K562 (cell line): Measurements from ENCODE around the gene MDC1. TPM values are rescaled to one million over a fixed set of nuclear protein-coding genes. Genes with fewer than 3 reads are reported as not detected.

Experiments
- ARID4B ChIP-seq: sonication (generic); formaldehyde crosslinking; IDR thresholded peaks from 2 replicates; pipeline ENCODE4 v1.8.0; 2022; ENCODE audit warnings: mild to moderate bottlenecking, missing genetic modification reagents
- BHLHE40 ChIP-seq: IDR thresholded peaks from 2 replicates; pipeline ENCODE4 v1.6.1; 2011; ENCODE audit warnings: low read length, improper control_type of control experiment
- ESRRB ChIP-seq: fragments of 250-450 bp; sonication (Bioruptor Pico); IDR thresholded peaks from 2 replicates; pipeline ENCODE4 v1.5.0; 2020; ENCODE audit warnings: mild to moderate bottlenecking, moderate library complexity, borderline replicate concordance
- RBBP5 ChIP-seq: fragments of 200-600 bp; sonication (generic); IDR thresholded peaks from 2 replicates; pipeline ENCODE4 v1.6.1; 2012; ENCODE audit warnings: borderline replicate concordance, mild to moderate bottlenecking, low read length, control low read depth, inconsistent platforms; ENCODE audit not compliant: insufficient read depth, poor library complexity, severe bottlenecking
- RBM17 ChIP-seq: fragments of 200-400 bp; formaldehyde crosslinking; IDR thresholded peaks from 2 replicates; pipeline ENCODE4 v1.6.1; 2017; ENCODE audit warnings: low read depth, mild to moderate bottlenecking, low read length, borderline replicate concordance
- RFX7 ChIP-seq: fragments of 250-450 bp; sonication (Bioruptor Pico); IDR thresholded peaks from 2 replicates; pipeline ENCODE4 v1.5.1; 2021; ENCODE audit warnings: mild to moderate bottlenecking
- SAP30 ChIP-seq: fragments of 200-600 bp; sonication (generic); IDR thresholded peaks from 2 replicates; pipeline ENCODE4 v1.6.1; 2012; ENCODE audit warnings: borderline replicate concordance, low read depth, mild to moderate bottlenecking, moderate library complexity, low read length, control low read depth, inconsistent platforms; ENCODE audit not compliant: insufficient read depth, poor library complexity, severe bottlenecking
- ZBTB11 ChIP-seq, 3 experiments: fragments of 200-800 bp in 1 of 3; fragments of 250-450 bp in 1 of 3; fragments of 450-650 bp in 1 of 3; sonication (Bioruptor Pico) in 1 of 3; sonication (Bioruptor generic) in 1 of 3; formaldehyde crosslinking in 1 of 3; IDR thresholded peaks; 2 replicates each; pipeline versions ENCODE4 v1.6.1 to v1.8.0; 2016 to 2022; ENCODE audit warnings: mild to moderate bottlenecking in 2 of 3, missing genetic modification characterization in 2 of 3, missing compliant biosample characterization in 1 of 3, moderate library complexity in 1 of 3
- ZNF431 ChIP-seq: sonication (generic); formaldehyde crosslinking; IDR thresholded peaks from 2 replicates; pipeline ENCODE4 v1.8.0; 2022; ENCODE audit warnings: mild to moderate bottlenecking, missing genetic modification reagents
- polyA plus RNA-seq, 8 experiments: library from polyadenylated mRNA; depleted of rRNA in 4 of 8; stranded (reverse) in 5 of 8; unstranded in 3 of 8; fragments of >200 nt; fragmentation: Nextera tagmentation in 2 of 8; fragmentation: Illumina TruSeq in 1 of 8; extraction: Ambion mirVana in 2 of 8; extraction: Trizol in 1 of 8; gene quantifications; 2 replicates each; pipeline versions ENCODE4 v1.2.1 to v1.2.3, GENCODE V29; 2011 to 2014; ENCODE audit warnings: inconsistent platforms in 1 of 8, missing spikeins in 1 of 8
- total RNA-seq, 7 experiments: library from RNA; depleted of rRNA in 6 of 7; stranded (reverse); fragments of >200 nt in 6 of 7; fragmentation: Illumina TruSeq in 2 of 7; extraction: Trizol in 2 of 7; gene quantifications; 2 replicates each; pipeline versions ENCODE4 v1.2.1 to v1.2.3, GENCODE V29; 2011 to 2021; ENCODE audit warnings: low replicate concordance in 1 of 7

Gene MDC1
- total and polyA plus RNA-seq, 9 of the 15 experiments (the other 6 are each of a cell fraction or from before 2014, with no cell fraction given) = 8.2 to 114 (median 20.0) TPM

GRCh38 chr6:30672445-30673253 is 44.4 kb downstream of the MDC1 start, which contains the start of gene DHX16 (continued):
- TF ChIP-seq ZBTB11 (CRISPR knock-in tag; IDR thresholded peaks at IDR 0.05) (peak; percentile 24 to 85 (median 45); a peak in 4 of 6 replicates), RFX7 (CRISPR knock-in tag) (no peak), ZNF431 (no peak), RBM17 (no peak), ESRRB (no peak), SAP30 (peak; percentile 87), RBBP5 (peak; percentile 100), ARID4B (CRISPR knock-in tag) (peak; percentile 99), BHLHE40 (peak; percentile 14; the same call in 1 of the 2 replicates)
